Measurements from ENCODE around the gene MET.

DNA sequence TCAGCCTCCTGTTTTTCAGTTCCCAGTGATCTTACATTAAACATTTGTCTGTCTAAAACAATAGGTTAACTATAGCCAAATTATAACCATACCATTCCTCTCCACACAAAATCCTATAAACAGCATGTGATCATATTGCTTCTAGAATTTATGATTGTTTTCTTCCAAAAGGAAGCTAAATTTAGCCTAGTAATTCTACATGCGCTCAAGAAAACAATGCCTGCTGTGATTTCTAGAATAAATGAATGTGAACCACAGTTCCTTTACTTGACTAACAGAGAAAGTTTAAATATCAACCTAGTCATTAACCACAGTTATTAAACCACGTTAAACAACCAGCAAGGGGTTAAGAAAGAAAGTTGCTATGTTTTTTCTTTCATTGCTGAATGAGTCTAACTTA lies 26.4 kb downstream of the MET start:
- TF ChIP-seq POLR2A (IDR thresholded peaks at IDR 0.05) (no peak), POLR2AphosphoS5 (IDR thresholded peaks at IDR 0.05) (no peak), EP300 (IDR thresholded peaks at IDR 0.05) (no peak)
- TF ChIP-seq, protein P1, sequence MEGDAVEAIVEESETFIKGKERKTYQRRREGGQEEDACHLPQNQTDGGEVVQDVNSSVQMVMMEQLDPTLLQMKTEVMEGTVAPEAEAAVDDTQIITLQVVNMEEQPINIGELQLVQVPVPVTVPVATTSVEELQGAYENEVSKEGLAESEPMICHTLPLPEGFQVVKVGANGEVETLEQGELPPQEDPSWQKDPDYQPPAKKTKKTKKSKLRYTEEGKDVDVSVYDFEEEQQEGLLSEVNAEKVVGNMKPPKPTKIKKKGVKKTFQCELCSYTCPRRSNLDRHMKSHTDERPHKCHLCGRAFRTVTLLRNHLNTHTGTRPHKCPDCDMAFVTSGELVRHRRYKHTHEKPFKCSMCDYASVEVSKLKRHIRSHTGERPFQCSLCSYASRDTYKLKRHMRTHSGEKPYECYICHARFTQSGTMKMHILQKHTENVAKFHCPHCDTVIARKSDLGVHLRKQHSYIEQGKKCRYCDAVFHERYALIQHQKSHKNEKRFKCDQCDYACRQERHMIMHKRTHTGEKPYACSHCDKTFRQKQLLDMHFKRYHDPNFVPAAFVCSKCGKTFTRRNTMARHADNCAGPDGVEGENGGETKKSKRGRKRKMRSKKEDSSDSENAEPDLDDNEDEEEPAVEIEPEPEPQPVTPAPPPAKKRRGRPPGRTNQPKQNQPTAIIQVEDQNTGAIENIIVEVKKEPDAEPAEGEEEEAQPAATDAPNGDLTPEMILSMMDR (IDR thresholded peaks at IDR 0.05), result no peak
